OCI-LY7 (cell line): ENCODE results near the gene SLC9A9. TPM values are rescaled to one million over a fixed set of nuclear protein-coding genes. Genes with fewer than 3 reads are reported as not detected.
A peak's percentile ranks its signal among the peaks of the same experiment; 100 is the strongest.
"Not testable (repeated sequence)": the region's sequence is repeated elsewhere in the genome, so short reads cannot be mapped to it uniquely, and the experiment has no call there.

Experiments used
- BruUV-seq: library from RNA; stranded (reverse); fragments of 400-500 nt; replicated peaks from 2 replicates; lab custom pipeline; 2021; lab: Mats Ljungman, UMichigan
- CTCF ChIA-PET: fragments of 300-600 bp; sonication (Branson Sonifier 250); formaldehyde crosslinking; loops from one replicate; lab custom pipeline; 2022; ENCODE audit warnings: antibody characterized with exemption; ENCODE audit not compliant: unreplicated experiment; lab: Charles Lee
- POLR2A ChIA-PET: fragments of 300-600 bp; sonication (Branson Sonifier 250); formaldehyde crosslinking; loops from one replicate; lab custom pipeline; 2022; ENCODE audit warnings: antibody characterized with exemption; lab: Charles Lee
- DNase-seq: peaks from one replicate; pipeline ENCODE4 v3.0.0-alpha.2; 2015; ENCODE audit warnings: low spot score
- H2AFZ ChIP-seq: fragments of 200-600 bp; sonication (generic), shearing (Covaris generic); 2 replicates; pipeline ENCODE4 v1.6.1; 2014; ENCODE audit warnings: mild to moderate bottlenecking, antibody characterized with exemption, low read length, moderate library complexity
- H3K27ac ChIP-seq: fragments of 200-600 bp; sonication (generic); 2 replicates; pipeline ENCODE4 v1.5.1; 2014; ENCODE audit warnings: mixed run types, low read depth, mild to moderate bottlenecking, moderate library complexity, low read length, inconsistent platforms; ENCODE audit not compliant: poor library complexity, severe bottlenecking
- H3K36me3 ChIP-seq: fragments of 200-600 bp; sonication (generic); 2 replicates; pipeline ENCODE4 v1.6.1; 2014; ENCODE audit warnings: mild to moderate bottlenecking, antibody characterized with exemption, low read length, moderate library complexity, mixed read lengths; ENCODE audit not compliant: insufficient read depth
- H3K4me1 ChIP-seq: fragments of 200-600 bp; sonication (generic); 2 replicates; pipeline ENCODE4 v1.5.1; 2014; ENCODE audit warnings: mild to moderate bottlenecking, low read length; ENCODE audit not compliant: insufficient read depth, poor library complexity, severe bottlenecking
- H3K4me2 ChIP-seq: fragments of 200-600 bp; sonication (generic); 2 replicates; pipeline ENCODE4 v1.6.1; 2014; ENCODE audit warnings: mild to moderate bottlenecking, low read length
- H3K4me3 ChIP-seq: fragments of 200-600 bp; sonication (generic); 2 replicates; pipeline ENCODE4 v1.5.1; 2014; ENCODE audit warnings: mild to moderate bottlenecking, low read depth, low read length; ENCODE audit not compliant: poor library complexity, severe bottlenecking
- H3K79me2 ChIP-seq: fragments of 200-600 bp; sonication (generic); 2 replicates; pipeline ENCODE4 v1.6.1; 2016; ENCODE audit warnings: low read depth, mild to moderate bottlenecking, low read length, moderate library complexity, mixed read lengths; ENCODE audit not compliant: insufficient read depth
- H3K9me2 ChIP-seq: fragments of 200-600 bp; sonication (generic); 2 replicates; pipeline ENCODE4 v1.6.1; 2016; ENCODE audit warnings: mild to moderate bottlenecking, low read length, mixed read lengths; ENCODE audit not compliant: insufficient read depth
- H3K9me3 ChIP-seq: fragments of 200-600 bp; sonication (generic); 2 replicates; pipeline ENCODE4 v1.6.1; 2014; ENCODE audit warnings: mild to moderate bottlenecking, mixed run types, low read length, mixed read lengths
- H4K20me1 ChIP-seq: fragments of 200-600 bp; sonication (generic); 2 replicates; pipeline ENCODE4 v1.6.1; 2014; ENCODE audit warnings: mild to moderate bottlenecking, antibody characterized with exemption, low read length, moderate library complexity, mixed read lengths; ENCODE audit not compliant: insufficient read depth
- EZH2phosphoT487 ChIP-seq: fragments of 200-600 bp; sonication (generic); IDR thresholded peaks from 2 replicates; pipeline ENCODE4 v1.6.1; 2018; ENCODE audit warnings: low read depth, borderline replicate concordance, mild to moderate bottlenecking, mixed run types, antibody characterized with exemption, low read length, moderate library complexity, mixed read lengths
- intact Hi-C: fragments of 100-400 bp; cut with micrococcal nuclease; formaldehyde crosslinking; loops from one replicate; pipeline ENCODE4 v1.10.0; 2022; ENCODE audit not compliant: unreplicated experiment
- total RNA-seq, 2 experiments: library from RNA; depleted of rRNA in 1 of 2; stranded (reverse); fragments of >200 nt in 1 of 2; shearing (Covaris generic) in 1 of 2; gene quantifications; 2 replicates each; pipeline ENCODE4 v1.2.3, GENCODE V29; 2014 to 2022
- TF ChIP-seq, protein P1 (sequence below): fragments of 200-600 bp; sonication (generic); conservative IDR thresholded peaks from 2 replicates; pipeline ENCODE4 v1.5.1; 2014; ENCODE audit warnings: mild to moderate bottlenecking, antibody characterized with exemption, low read length, moderate library complexity, mixed read lengths

The SLC9A9 gene
- total RNA-seq, 2 experiments from 2014 or later = 9.3 to 14.8 TPM

DNA sequence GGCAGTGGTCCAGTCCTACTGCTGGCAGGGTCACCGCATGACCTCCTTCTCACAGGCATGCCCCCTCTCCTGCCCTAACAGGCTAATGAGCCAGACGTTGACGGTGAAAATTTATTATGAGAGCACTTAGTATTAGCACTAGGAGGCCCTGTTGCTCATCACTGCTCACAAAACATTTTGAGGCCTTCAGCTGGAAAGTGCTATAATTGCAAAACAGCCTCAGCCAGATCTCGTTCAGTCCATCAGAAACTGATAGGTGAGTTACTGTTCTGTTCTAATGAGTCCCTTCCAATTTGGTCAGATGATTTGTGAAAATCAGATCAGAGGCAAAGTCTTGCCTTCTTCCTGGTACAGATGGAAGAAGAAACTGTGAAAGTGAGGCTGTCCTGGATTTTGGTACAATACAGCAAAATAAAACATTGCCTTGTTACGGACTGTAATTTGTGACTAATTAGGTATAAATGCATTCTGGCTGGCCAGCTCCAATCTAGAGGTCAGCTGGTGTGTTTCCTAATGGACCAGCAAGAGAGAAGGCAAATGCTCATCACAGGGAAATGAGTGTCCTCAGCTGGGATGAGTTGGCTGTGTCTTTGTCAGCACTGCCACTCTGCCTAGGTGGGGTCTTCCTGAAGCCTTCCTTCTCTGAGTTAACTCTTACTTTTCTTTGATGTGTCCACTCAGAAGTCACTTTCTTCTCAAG, 411.9 kb downstream of the SLC9A9 start:
- Histone ChIP-seq H3K4me2 (no peak overlapping the region), H3K4me1 (no peaks in the 10 kb centered on the region), H3K36me3 (no peaks in the 10 kb centered on the region), H3K9me2 (no peaks in the 10 kb centered on the region), H3K4me3 (no peak overlapping the region), H3K27ac (no peak overlapping the region), H3K79me2 (no peaks in the 10 kb centered on the region), H2AFZ (no peak overlapping the region), H3K9me3 (no peaks in the 10 kb centered on the region), H4K20me1 (no peaks in the 10 kb centered on the region)
- ChIA-PET POLR2A (interaction anchor here (1.0 kb wide), 1 partner anchor 9 kb away, joined by 4 read pairs; no protein-coding TSS in a partner anchor), CTCF (no interaction called here)
- TF ChIP-seq EZH2phosphoT487 = no peak
- TF ChIP-seq, protein P1, sequence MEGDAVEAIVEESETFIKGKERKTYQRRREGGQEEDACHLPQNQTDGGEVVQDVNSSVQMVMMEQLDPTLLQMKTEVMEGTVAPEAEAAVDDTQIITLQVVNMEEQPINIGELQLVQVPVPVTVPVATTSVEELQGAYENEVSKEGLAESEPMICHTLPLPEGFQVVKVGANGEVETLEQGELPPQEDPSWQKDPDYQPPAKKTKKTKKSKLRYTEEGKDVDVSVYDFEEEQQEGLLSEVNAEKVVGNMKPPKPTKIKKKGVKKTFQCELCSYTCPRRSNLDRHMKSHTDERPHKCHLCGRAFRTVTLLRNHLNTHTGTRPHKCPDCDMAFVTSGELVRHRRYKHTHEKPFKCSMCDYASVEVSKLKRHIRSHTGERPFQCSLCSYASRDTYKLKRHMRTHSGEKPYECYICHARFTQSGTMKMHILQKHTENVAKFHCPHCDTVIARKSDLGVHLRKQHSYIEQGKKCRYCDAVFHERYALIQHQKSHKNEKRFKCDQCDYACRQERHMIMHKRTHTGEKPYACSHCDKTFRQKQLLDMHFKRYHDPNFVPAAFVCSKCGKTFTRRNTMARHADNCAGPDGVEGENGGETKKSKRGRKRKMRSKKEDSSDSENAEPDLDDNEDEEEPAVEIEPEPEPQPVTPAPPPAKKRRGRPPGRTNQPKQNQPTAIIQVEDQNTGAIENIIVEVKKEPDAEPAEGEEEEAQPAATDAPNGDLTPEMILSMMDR = no peak
- intact Hi-C loops = no loop called here
- BruUV-seq = no TSS peak
- no peak for DNase-seq

DNA sequence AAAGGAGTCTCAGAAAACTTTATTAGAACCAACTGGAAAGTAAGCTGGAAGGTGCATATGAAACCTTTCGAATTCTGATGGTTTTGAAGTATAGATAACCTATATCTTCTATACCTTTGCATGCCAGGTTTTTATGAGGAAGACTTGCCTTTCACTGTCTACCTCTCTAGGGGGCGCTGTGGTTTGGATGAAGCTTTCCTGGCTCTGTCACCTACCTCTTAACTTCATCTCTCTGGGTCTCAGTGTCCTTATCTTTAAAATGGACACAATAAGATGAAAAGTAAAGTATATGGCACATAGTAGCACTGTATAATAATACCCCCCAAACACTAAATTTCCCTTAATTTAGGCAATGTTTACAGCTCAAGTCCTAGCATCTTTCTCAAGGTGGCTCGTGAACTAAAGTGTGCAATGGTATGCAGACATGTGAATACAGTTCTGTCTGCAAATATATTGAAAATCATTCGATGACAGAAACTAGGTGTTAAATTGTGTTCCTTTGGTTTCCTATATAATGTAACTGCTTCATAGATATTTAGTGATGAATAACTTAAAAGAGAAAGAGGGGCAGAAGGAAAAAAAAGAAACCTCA, 414.4 kb downstream of the SLC9A9 start:
- no peaks in the 10 kb centered on the region for H4K20me1 ChIP-seq
- TF ChIP-seq EZH2phosphoT487 = no peak
- TF ChIP-seq, protein P1 = peak; percentile 80
- H3K4me2 ChIP-seq = no peak overlapping the region

DNA sequence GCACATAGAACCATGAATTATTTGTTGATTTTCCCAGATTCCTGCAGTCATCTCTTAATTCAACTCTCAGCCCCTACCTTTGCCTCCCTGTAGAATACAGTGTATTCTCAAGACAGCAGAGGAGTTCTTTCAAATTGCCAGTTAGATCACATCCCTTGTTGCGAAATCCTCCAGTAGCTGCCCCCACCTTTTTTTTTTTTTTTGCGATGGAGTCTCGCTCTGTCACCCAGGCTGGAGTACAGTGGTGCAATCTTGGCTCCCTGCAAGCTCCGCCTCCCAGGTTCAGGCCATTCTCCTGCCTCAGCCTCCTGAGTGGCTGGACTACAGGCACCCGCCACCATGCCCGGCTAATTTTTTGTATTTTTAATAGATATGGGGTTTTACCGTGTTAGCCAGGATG, 417.0 kb downstream of the SLC9A9 start:
- BruUV-seq, CTCF ChIA-PET, H3K36me3 ChIP-seq, H3K4me3 ChIP-seq, H4K20me1 ChIP-seq, H3K4me1 ChIP-seq, H3K4me2 ChIP-seq, DNase-seq, H3K79me2 ChIP-seq, H3K27ac ChIP-seq, H2AFZ ChIP-seq, H3K9me2 ChIP-seq, H3K9me3 ChIP-seq: not testable (repeated sequence)
- POLR2A ChIA-PET = interaction anchor here (0.7 kb wide), 2 partner anchors 141 to 208 kb away, joined by 4 read pairs; no protein-coding TSS in a partner anchor
- intact Hi-C loops = loop anchor here (5.0 kb wide), 1 partner anchor 241 kb away; no protein-coding TSS in a partner anchor

More for the DNA sequence above, 414.4 kb downstream of the SLC9A9 start:
- Histone ChIP-seq H3K4me3 (no peak overlapping the region), H3K4me1 (no peaks in the 10 kb centered on the region), H3K9me2 (no peaks in the 10 kb centered on the region), H3K9me3 (no peaks in the 10 kb centered on the region), H2AFZ (no peak overlapping the region), H3K27ac (no peak overlapping the region), H3K79me2 (no peaks in the 10 kb centered on the region), H3K36me3 (no peaks in the 10 kb centered on the region)
- ChIA-PET POLR2A (interaction anchor here (0.6 kb wide), 1 partner anchor 9 kb away, joined by 3 read pairs; no protein-coding TSS in a partner anchor), CTCF (no interaction called here)
- no TSS peak for BruUV-seq
- DNase-seq = peak; percentile 15
- intact Hi-C loops = loop anchor here (5.0 kb wide), 1 partner anchor 238 kb away; no protein-coding TSS in a partner anchor
